Epithelial cell of proximal tubule (primary cell): ENCODE results near the gene SPAG16. TPM values are rescaled to one million over a fixed set of nuclear protein-coding genes. Genes with fewer than 3 reads are reported as not detected.

Experiments
- DNase-seq: peaks from one replicate; pipeline ENCODE4 v3.0.0-alpha.2; 2011; ENCODE audit warnings: low read depth
- H3K4me3 ChIP-seq: 2 replicates; pipeline ENCODE4 v1.5.1; 2011; ENCODE audit warnings: low read depth, mild to moderate bottlenecking, low read length
- total RNA-seq: library from RNA; depleted of rRNA; stranded (reverse); fragments of >200 nt; gene quantifications from 2 replicates; pipeline ENCODE4 v1.2.3, GENCODE V29; 2015
- TF ChIP-seq, protein P1 (sequence below): conservative IDR thresholded peaks from 2 replicates; pipeline ENCODE4 v1.5.1; 2012; ENCODE audit warnings: low read depth, mild to moderate bottlenecking, low read length

The SPAG16 gene
- total RNA-seq, 1 donor from 2014 or later: 25.5 TPM

- no peak overlapping the region for H3K4me3 ChIP-seq
- no peak for DNase-seq
- TF ChIP-seq, protein P1, sequence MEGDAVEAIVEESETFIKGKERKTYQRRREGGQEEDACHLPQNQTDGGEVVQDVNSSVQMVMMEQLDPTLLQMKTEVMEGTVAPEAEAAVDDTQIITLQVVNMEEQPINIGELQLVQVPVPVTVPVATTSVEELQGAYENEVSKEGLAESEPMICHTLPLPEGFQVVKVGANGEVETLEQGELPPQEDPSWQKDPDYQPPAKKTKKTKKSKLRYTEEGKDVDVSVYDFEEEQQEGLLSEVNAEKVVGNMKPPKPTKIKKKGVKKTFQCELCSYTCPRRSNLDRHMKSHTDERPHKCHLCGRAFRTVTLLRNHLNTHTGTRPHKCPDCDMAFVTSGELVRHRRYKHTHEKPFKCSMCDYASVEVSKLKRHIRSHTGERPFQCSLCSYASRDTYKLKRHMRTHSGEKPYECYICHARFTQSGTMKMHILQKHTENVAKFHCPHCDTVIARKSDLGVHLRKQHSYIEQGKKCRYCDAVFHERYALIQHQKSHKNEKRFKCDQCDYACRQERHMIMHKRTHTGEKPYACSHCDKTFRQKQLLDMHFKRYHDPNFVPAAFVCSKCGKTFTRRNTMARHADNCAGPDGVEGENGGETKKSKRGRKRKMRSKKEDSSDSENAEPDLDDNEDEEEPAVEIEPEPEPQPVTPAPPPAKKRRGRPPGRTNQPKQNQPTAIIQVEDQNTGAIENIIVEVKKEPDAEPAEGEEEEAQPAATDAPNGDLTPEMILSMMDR: no peak
Observed at GRCh38 chr2:214169736-214170135, 885.5 kb downstream of the SPAG16 start.

- TF ChIP-seq, protein P1: no peak
Observed at GRCh38 chr2:214174563-214174962, 890.3 kb downstream of the SPAG16 start.

DNA sequence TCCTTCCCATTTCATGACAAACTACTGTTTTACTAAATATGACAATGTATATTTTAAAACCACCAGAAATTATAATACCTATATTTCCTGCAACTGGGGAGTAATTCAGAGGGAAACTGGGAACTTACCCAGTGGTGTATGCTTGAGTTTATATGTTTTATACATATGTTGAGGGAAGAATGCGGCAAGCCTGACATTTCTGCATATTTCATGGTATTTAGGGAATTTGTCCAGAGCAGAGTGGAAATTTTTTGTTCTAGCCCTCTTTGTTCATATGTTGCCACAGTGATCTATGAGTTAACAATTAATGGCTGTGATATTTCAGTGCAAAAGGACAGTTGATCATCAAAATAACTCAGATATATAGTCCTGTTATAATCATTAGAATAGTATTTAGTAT lies 895.8 kb downstream of the SPAG16 start:
- DNase-seq: no peak
- TF ChIP-seq, protein P1: no peak
- no peak overlapping the region for H3K4me3 ChIP-seq

More at GRCh38 chr2:214174563-214174962, 890.3 kb downstream of the SPAG16 start:
- no peak overlapping the region for H3K4me3 ChIP-seq
- DNase-seq: no peak

GRCh38 chr2:214180686-214181085 lies 896.4 kb downstream of the SPAG16 start:
- DNase-seq: no peak
- TF ChIP-seq, protein P1: no peak
- H3K4me3 ChIP-seq: no peak overlapping the region

- no peak overlapping the region for H3K4me3 ChIP-seq
- DNase-seq: no peak
- TF ChIP-seq, protein P1: no peak
Observed at GRCh38 chr2:214184461-214184860, 900.2 kb downstream of the SPAG16 start.

- TF ChIP-seq, protein P1: no peak
- H3K4me3 ChIP-seq: no peak overlapping the region
Observed at GRCh38 chr2:214185546-214185945, 901.3 kb downstream of the SPAG16 start.

GRCh38 chr2:214192711-214193110 lies 908.4 kb downstream of the SPAG16 start:
- TF ChIP-seq, protein P1: no peak
- DNase-seq: no peak
- no peak overlapping the region for H3K4me3 ChIP-seq

More at GRCh38 chr2:214185546-214185945, 901.3 kb downstream of the SPAG16 start:
- DNase-seq: no peak
